ENCODE data around the gene PRDX2. TPM values are rescaled to one million over a fixed set of nuclear protein-coding genes. Genes with fewer than 3 reads are reported as not detected.

PRDX2 gene
- total RNA-seq, 1 experiment from 2014 or later: 746 TPM

DNA sequence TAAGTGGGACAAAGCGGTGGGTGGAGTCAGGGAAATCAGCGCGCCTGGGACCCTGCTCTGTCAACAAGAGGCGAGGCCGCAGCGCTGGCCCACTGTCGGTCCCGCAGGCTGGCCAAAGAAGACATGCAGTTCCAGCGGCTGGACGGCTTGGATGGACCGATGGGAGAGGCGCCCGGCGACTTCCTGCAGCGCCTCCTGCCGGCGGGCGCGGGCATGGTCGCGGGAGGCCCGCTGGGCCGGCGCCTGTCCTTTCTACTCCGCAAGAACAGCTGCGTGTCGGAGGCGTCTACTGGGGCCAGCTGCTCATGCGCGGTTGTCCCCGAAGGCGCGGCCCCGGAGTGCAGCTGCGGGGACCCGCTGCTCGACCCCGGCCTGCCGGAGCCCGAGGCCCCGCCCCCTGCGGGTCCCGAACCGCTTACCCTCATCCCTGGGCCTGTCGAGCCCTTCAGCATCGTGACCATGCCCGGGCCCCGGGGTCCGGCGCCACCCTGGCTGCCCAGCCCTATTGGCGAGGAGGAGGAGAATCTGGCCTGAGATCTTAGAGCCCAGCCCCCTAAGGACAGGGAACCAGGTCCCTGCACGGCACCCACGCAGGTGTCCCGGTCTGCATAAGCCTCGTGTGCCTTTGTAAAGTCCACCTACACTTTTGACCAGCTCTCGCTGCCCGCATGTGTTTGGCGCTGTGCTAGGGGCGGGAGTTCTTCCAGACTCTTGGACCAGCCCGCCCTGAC lies 43.9 kb downstream of the PRDX2 start:
- Histone ChIP-seq H3K4me3 (ENCODE audit: low read length) (peak overlapping the region; percentile 53), H3K79me2 (ENCODE audit: low read length) (no peaks in the 10 kb centered on the region), H3K9ac (ENCODE audit: low read length) (no peak overlapping the region), H3K4me2 (ENCODE audit: low read length) (peak overlapping the region; percentile 78), H3F3A (ENCODE audit: low read length, unreplicated experiment) (no peaks in the 10 kb centered on the region), H3K9me3 (ENCODE audit: low read length) (no peaks in the 10 kb centered on the region), H3K27me3 (ENCODE audit: low read length) (no peaks in the 10 kb centered on the region), H3K36me3 (ENCODE audit: low read depth, low read length) (no peaks in the 10 kb centered on the region), H3K4me1 (ENCODE audit: insufficient read depth, low read length) (no peaks in the 10 kb centered on the region), H3K27ac (ENCODE audit: low read length) (no peak overlapping the region), H2AFZ (ENCODE audit: low read length) (peak overlapping the region; percentile 76), H3K9me2 (replicated peaks; ENCODE audit: low read length) (no peaks in the 10 kb centered on the region), H4K20me1 (ENCODE audit: low read length) (no peaks in the 10 kb centered on the region)
- intact Hi-C loops (cut with micrococcal nuclease): loop anchor here (1.0 kb wide), 1 partner anchor 40 kb away; no protein-coding TSS in a partner anchor
- ChIA-PET CTCF (interaction anchor here (0.6 to 1.4 kb wide), 11 partner anchors 9 to 115 kb away, joined by 3 to 11 read pairs (median 5); partner anchors contain the start of gene JUNB), POLR2A (ENCODE audit: unreplicated experiment) (interaction anchor here (0.6 kb wide), 1 partner anchor 9 kb away, joined by 6 read pairs; no protein-coding TSS in a partner anchor)
- ATAC-seq: peak; percentile 87
- no peak for TF ChIP-seq EZH2phosphoT487 (IDR thresholded peaks at IDR 0.05; ENCODE audit: borderline replicate concordance, low read length)
- TF ChIP-seq EZH2 (IDR thresholded peaks at IDR 0.05; ENCODE audit: low read length, unreplicated experiment): no peak
- peak; percentile 97 for TF ChIP-seq CTCF (conservative IDR thresholded peaks at IDR 0.05; ENCODE audit: low read depth, low read length)
- DNase-seq: peak; percentile 90
- no TSS peak for BruUV-seq (replicated peaks)

DNA sequence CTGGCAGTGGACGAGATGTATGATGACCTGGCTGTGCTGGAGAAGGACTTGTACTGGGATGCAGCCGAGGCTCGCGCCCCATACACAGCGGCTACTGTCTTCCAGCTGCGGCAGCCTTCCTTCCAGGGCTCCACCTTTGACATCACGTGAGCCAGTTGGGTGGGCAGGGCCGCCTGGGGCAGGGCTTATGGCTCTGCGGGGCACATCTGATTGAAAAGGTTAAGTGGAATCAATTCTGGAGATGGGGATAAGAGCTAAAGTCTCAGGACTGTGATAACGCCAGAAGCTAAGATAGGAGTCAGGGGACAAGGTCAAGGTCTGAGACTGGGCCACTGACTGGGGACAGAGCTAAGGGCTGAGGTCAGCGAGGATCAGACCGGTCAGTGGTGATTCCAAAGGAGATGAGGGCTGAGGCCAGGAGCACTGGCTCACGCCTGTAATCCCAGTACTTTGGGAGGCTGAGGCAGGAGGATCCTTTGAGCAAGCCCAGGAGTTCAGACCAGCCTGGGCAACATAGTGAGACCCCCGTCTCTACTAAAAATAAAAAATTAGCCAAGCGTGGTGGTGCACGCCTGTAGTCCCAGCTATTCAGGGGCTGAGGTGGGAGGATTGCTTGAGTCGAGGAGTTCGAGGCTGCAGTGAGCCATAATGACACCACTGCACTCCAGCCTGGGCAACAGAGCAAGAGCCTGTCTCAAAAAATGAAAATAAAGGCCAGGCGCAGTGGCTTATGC lies 45.3 kb downstream of the PRDX2 start:
- H2AFZ ChIP-seq (ENCODE audit: low read length): no peak overlapping the region
- no peaks in the 10 kb centered on the region for H3F3A ChIP-seq (ENCODE audit: low read length, unreplicated experiment)
- H3K27me3 ChIP-seq (ENCODE audit: low read length): peaks cover 9% of the 10 kb centered on the region
- H3K4me2 ChIP-seq (ENCODE audit: low read length): no peak overlapping the region
- no peaks in the 10 kb centered on the region for H4K20me1 ChIP-seq (ENCODE audit: low read length)
- CTCF ChIA-PET: no interaction called here
- TF ChIP-seq EZH2phosphoT487 (IDR thresholded peaks at IDR 0.05; ENCODE audit: borderline replicate concordance, low read length) (no peak), EZH2 (IDR thresholded peaks at IDR 0.05; ENCODE audit: low read length, unreplicated experiment) (no peak), CTCF (conservative IDR thresholded peaks at IDR 0.05; ENCODE audit: low read depth, low read length) (no peak)
- H3K27ac ChIP-seq (ENCODE audit: low read length): no peak overlapping the region
- ATAC-seq: no peak
- no peaks in the 10 kb centered on the region for H3K79me2 ChIP-seq (ENCODE audit: low read length)
- no peaks in the 10 kb centered on the region for H3K4me1 ChIP-seq (ENCODE audit: insufficient read depth, low read length)
- no peaks in the 10 kb centered on the region for H3K9me2 ChIP-seq (replicated peaks; ENCODE audit: low read length)
- intact Hi-C loops (cut with micrococcal nuclease): no loop called here
- H3K9me3 ChIP-seq (ENCODE audit: low read length): no peaks in the 10 kb centered on the region
- no peaks in the 10 kb centered on the region for H3K36me3 ChIP-seq (ENCODE audit: low read depth, low read length)
- BruUV-seq (replicated peaks): no TSS peak
- no peak overlapping the region for H3K4me3 ChIP-seq (ENCODE audit: low read length)
- POLR2A ChIA-PET (ENCODE audit: unreplicated experiment): interaction anchor here (0.8 kb wide), 1 partner anchor 35 kb away, joined by 3 read pairs; the partner anchor contains the start of gene JUNB
- no peak overlapping the region for H3K9ac ChIP-seq (ENCODE audit: low read length)
- no peak for DNase-seq

All from PC-3 (cell line).